ES-I3 (cell line): ENCODE results near the gene USH1C.

Experiments
- H3K36me3 ChIP-seq: 2 replicates; pipeline ENCODE4 v1.6.1; 2013; ENCODE audit warnings: mild to moderate bottlenecking, low read length, control low read depth, moderate library complexity; ENCODE audit not compliant: insufficient read depth
- H3K4me1 ChIP-seq: 2 replicates; pipeline ENCODE4 v1.6.1; 2013; ENCODE audit warnings: mild to moderate bottlenecking, control low read depth, low read length; ENCODE audit not compliant: insufficient read depth
- H3K9ac ChIP-seq: 2 replicates; pipeline ENCODE4 v1.6.1; 2013; ENCODE audit warnings: low read depth, mild to moderate bottlenecking, low read length, moderate library complexity
- H3K9me3 ChIP-seq: 2 replicates; pipeline ENCODE4 v1.6.1; 2013; ENCODE audit warnings: mild to moderate bottlenecking, low read length, moderate library complexity; ENCODE audit not compliant: control insufficient read depth, insufficient read depth

USH1C gene

GRCh38 chr11:17531636-17532113, 12.5 kb downstream of the USH1C start:
- no peaks in the 10 kb centered on the region for H3K36me3 ChIP-seq

GRCh38 chr11:17531071-17531600, 13.1 kb downstream of the USH1C start:
- Histone ChIP-seq H3K9me3 (no peaks in the 10 kb centered on the region), H3K4me1 (peaks cover 5% of the 10 kb centered on the region; the same call in 1 of the 2 replicates), H3K9ac (no peak overlapping the region), H3K36me3 (no peaks in the 10 kb centered on the region)

More at GRCh38 chr11:17531636-17532113, 12.5 kb downstream of the USH1C start:
- H3K9ac ChIP-seq, result no peak overlapping the region
- H3K9me3 ChIP-seq, result no peaks in the 10 kb centered on the region
- peaks cover under 1% of the 10 kb centered on the region; the same call in 1 of the 2 replicates for H3K4me1 ChIP-seq

GRCh38 chr11:17529844-17530185, 14.4 kb downstream of the USH1C start:
- no peak overlapping the region for H3K9ac ChIP-seq
- H3K4me1 ChIP-seq, result peaks cover 5% of the 10 kb centered on the region; the same call in 1 of the 2 replicates
- no peaks in the 10 kb centered on the region for H3K36me3 ChIP-seq
- H3K9me3 ChIP-seq, result no peaks in the 10 kb centered on the region

- Histone ChIP-seq H3K4me1 (peaks cover 5% of the 10 kb centered on the region; the same call in 1 of the 2 replicates), H3K36me3 (no peaks in the 10 kb centered on the region; the same call in 1 of the 2 replicates), H3K9ac (no peak overlapping the region), H3K9me3 (no peaks in the 10 kb centered on the region)
These were observed 15.0 kb downstream of the USH1C start for GRCh38 chr11:17528906-17529843.

- Histone ChIP-seq H3K9ac (no peak overlapping the region), H3K9me3 (no peaks in the 10 kb centered on the region)
These were observed 16.0 kb downstream of the USH1C start for GRCh38 chr11:17528181-17528691.

GRCh38 chr11:17527628-17527995, 16.6 kb downstream of the USH1C start:
- Histone ChIP-seq H3K4me1 (peaks cover 5% of the 10 kb centered on the region; the same call in 1 of the 2 replicates), H3K36me3 (no peaks in the 10 kb centered on the region; the same call in 1 of the 2 replicates), H3K9me3 (no peaks in the 10 kb centered on the region), H3K9ac (no peak overlapping the region)

More at GRCh38 chr11:17528181-17528691, 16.0 kb downstream of the USH1C start:
- peaks cover 5% of the 10 kb centered on the region; the same call in 1 of the 2 replicates for H3K4me1 ChIP-seq
- H3K36me3 ChIP-seq, result no peaks in the 10 kb centered on the region; the same call in 1 of the 2 replicates

GRCh38 chr11:17526931-17527627, 17.1 kb downstream of the USH1C start:
- H3K4me1 ChIP-seq, result peaks cover 5% of the 10 kb centered on the region; the same call in 1 of the 2 replicates
- H3K9me3 ChIP-seq, result no peaks in the 10 kb centered on the region
- peak overlapping the region; percentile 13; the same call in 1 of the 2 replicates for H3K9ac ChIP-seq
- no peaks in the 10 kb centered on the region; the same call in 1 of the 2 replicates for H3K36me3 ChIP-seq

- Histone ChIP-seq H3K9me3 (no peaks in the 10 kb centered on the region), H3K9ac (no peak overlapping the region)
These were observed 17.9 kb downstream of the USH1C start for GRCh38 chr11:17526326-17526725.

GRCh38 chr11:17525570-17525969, 18.6 kb downstream of the USH1C start:
- H3K4me1 ChIP-seq, result peaks cover 5% of the 10 kb centered on the region; the same call in 1 of the 2 replicates
- H3K9me3 ChIP-seq, result no peaks in the 10 kb centered on the region
- no peaks in the 10 kb centered on the region; the same call in 1 of the 2 replicates for H3K36me3 ChIP-seq
- H3K9ac ChIP-seq, result no peak overlapping the region

More at GRCh38 chr11:17526326-17526725, 17.9 kb downstream of the USH1C start:
- Histone ChIP-seq H3K36me3 (no peaks in the 10 kb centered on the region; the same call in 1 of the 2 replicates), H3K4me1 (peaks cover 5% of the 10 kb centered on the region; the same call in 1 of the 2 replicates)

- Histone ChIP-seq H3K9ac (no peak overlapping the region), H3K4me1 (peaks cover 7% of the 10 kb centered on the region; the same call in 1 of the 2 replicates), H3K36me3 (no peaks in the 10 kb centered on the region; the same call in 1 of the 2 replicates), H3K9me3 (no peaks in the 10 kb centered on the region)
These were observed 20.0 kb downstream of the USH1C start for GRCh38 chr11:17524221-17524620.

GRCh38 chr11:17522655-17523054, 21.6 kb downstream of the USH1C start:
- no peak overlapping the region for H3K9ac ChIP-seq
- no peaks in the 10 kb centered on the region for H3K9me3 ChIP-seq
- peaks cover 13% of the 10 kb centered on the region for H3K4me1 ChIP-seq

GRCh38 chr11:17521106-17521900, 22.9 kb downstream of the USH1C start:
- H3K4me1 ChIP-seq, result peaks cover 9% of the 10 kb centered on the region
- H3K36me3 ChIP-seq, result no peaks in the 10 kb centered on the region; the same call in 1 of the 2 replicates
- H3K9me3 ChIP-seq, result no peaks in the 10 kb centered on the region
- no peak overlapping the region for H3K9ac ChIP-seq

More at GRCh38 chr11:17522655-17523054, 21.6 kb downstream of the USH1C start:
- H3K36me3 ChIP-seq, result no peaks in the 10 kb centered on the region; the same call in 1 of the 2 replicates
